DOHH2 (cell line): ENCODE results near the gene MPPED1.

ENCODE experiments used
- H3F3A ChIP-seq: fragments of 200-600 bp; sonication (generic), shearing (Covaris generic); 2 replicates; pipeline ENCODE4 v1.6.0; 2016; ENCODE audit warnings: antibody characterized with exemption, mild to moderate bottlenecking; ENCODE audit not compliant: control insufficient read depth, insufficient read depth
- H3K27ac ChIP-seq: fragments of 200-600 bp; sonication (generic); 2 replicates; pipeline ENCODE4 v1.5.1; 2014; ENCODE audit warnings: low read depth, mild to moderate bottlenecking, low read length, moderate library complexity
- H3K27me3 ChIP-seq: fragments of 200-600 bp; sonication (generic); 2 replicates; pipeline ENCODE4 v1.6.1; 2014; ENCODE audit warnings: mild to moderate bottlenecking, low read length, mixed read lengths; ENCODE audit not compliant: control insufficient read depth
- H3K36me3 ChIP-seq: fragments of 200-600 bp; sonication (generic); 2 replicates; pipeline ENCODE4 v1.6.1; 2014; ENCODE audit warnings: mild to moderate bottlenecking, low read length, moderate library complexity, mixed read lengths; ENCODE audit not compliant: control insufficient read depth
- H3K4me1 ChIP-seq: fragments of 200-600 bp; sonication (generic); 2 replicates; pipeline ENCODE4 v1.6.1; 2014; ENCODE audit warnings: mild to moderate bottlenecking, low read length, mixed read lengths; ENCODE audit not compliant: control insufficient read depth
- H3K4me2 ChIP-seq: fragments of 200-600 bp; sonication (generic); 2 replicates; pipeline ENCODE4 v1.6.0; 2014; ENCODE audit warnings: mild to moderate bottlenecking, low read length, moderate library complexity
- H3K4me3 ChIP-seq: fragments of 200-600 bp; sonication (generic); 2 replicates; pipeline ENCODE4 v1.5.1; 2014; ENCODE audit warnings: mild to moderate bottlenecking, low read length, mixed read lengths
- H3K79me2 ChIP-seq: fragments of 200-600 bp; sonication (generic); 2 replicates; pipeline ENCODE4 v1.6.1; 2014; ENCODE audit warnings: mild to moderate bottlenecking, low read length, mixed read lengths; ENCODE audit not compliant: control insufficient read depth
- H3K9me2 ChIP-seq: fragments of 200-600 bp; sonication (generic); replicated peaks from 2 replicates; pipeline ENCODE4 v1.6.1; 2014; ENCODE audit warnings: mild to moderate bottlenecking, low read length, mixed read lengths; ENCODE audit not compliant: control insufficient read depth
- H3K9me3 ChIP-seq: fragments of 200-600 bp; sonication (generic); 2 replicates; pipeline ENCODE4 v1.6.1; 2014; ENCODE audit warnings: antibody characterized with exemption, low read length, mixed read lengths; ENCODE audit not compliant: control insufficient read depth, insufficient read depth
- H4K20me1 ChIP-seq: fragments of 200-600 bp; sonication (generic); 2 replicates; pipeline ENCODE4 v1.6.0; 2014; ENCODE audit warnings: low read depth, mild to moderate bottlenecking, antibody characterized with exemption, low read length, moderate library complexity; ENCODE audit not compliant: control insufficient read depth, insufficient read depth
- EZH2phosphoT487 ChIP-seq: fragments of 200-600 bp; sonication (generic); IDR thresholded peaks from 2 replicates; pipeline ENCODE4 v1.6.1; 2017; ENCODE audit warnings: borderline replicate concordance, mild to moderate bottlenecking, antibody characterized with exemption, low read length, moderate library complexity, mixed read lengths
- TF ChIP-seq, protein P1 (sequence below): fragments of 200-600 bp; sonication (generic); IDR thresholded peaks from one replicate; pipeline ENCODE4 v1.5.1; 2014; ENCODE audit warnings: antibody characterized with exemption, mild to moderate bottlenecking, low read depth, low read length; ENCODE audit not compliant: poor library complexity, severe bottlenecking

MPPED1 gene

GRCh38 chr22:43500792-43501785, 89.3 kb downstream of the MPPED1 start:
- H3K36me3 ChIP-seq: no peaks in the 10 kb centered on the region
- H3K27me3 ChIP-seq: no peaks in the 10 kb centered on the region
- no peak overlapping the region for H3K4me2 ChIP-seq
- no peak overlapping the region for H3K27ac ChIP-seq
- no peak for TF ChIP-seq EZH2phosphoT487
- TF ChIP-seq, protein P1, sequence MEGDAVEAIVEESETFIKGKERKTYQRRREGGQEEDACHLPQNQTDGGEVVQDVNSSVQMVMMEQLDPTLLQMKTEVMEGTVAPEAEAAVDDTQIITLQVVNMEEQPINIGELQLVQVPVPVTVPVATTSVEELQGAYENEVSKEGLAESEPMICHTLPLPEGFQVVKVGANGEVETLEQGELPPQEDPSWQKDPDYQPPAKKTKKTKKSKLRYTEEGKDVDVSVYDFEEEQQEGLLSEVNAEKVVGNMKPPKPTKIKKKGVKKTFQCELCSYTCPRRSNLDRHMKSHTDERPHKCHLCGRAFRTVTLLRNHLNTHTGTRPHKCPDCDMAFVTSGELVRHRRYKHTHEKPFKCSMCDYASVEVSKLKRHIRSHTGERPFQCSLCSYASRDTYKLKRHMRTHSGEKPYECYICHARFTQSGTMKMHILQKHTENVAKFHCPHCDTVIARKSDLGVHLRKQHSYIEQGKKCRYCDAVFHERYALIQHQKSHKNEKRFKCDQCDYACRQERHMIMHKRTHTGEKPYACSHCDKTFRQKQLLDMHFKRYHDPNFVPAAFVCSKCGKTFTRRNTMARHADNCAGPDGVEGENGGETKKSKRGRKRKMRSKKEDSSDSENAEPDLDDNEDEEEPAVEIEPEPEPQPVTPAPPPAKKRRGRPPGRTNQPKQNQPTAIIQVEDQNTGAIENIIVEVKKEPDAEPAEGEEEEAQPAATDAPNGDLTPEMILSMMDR: no peak
- no peaks in the 10 kb centered on the region for H3K9me3 ChIP-seq
- no peaks in the 10 kb centered on the region for H3K9me2 ChIP-seq
- H3K4me1 ChIP-seq: no peaks in the 10 kb centered on the region
- H3K4me3 ChIP-seq: no peak overlapping the region
- H3K79me2 ChIP-seq: no peaks in the 10 kb centered on the region
- no peaks in the 10 kb centered on the region for H4K20me1 ChIP-seq
- no peaks in the 10 kb centered on the region for H3F3A ChIP-seq

DNA sequence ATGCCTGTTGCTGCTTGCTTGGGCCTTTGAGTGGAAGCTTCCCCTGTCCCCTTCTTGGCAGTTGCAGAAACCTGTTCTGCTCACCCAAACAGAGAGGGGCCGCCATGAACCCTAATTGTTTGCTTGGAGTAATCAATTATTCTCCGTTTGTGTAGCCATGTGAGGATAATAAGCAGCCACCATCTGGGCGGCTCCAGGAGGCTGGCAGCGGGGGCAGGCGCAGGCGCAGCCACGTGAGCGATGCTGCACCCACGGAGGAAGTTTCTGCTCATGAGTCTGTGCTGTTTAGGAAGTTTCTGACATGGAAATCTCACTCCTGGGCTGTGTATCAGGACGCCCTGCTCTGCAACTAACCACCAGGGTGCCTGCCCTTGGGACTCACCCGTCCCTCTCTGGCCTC, 90.1 kb downstream of the MPPED1 start:
- H3K4me3 ChIP-seq: no peak overlapping the region
- H3K9me2 ChIP-seq: no peaks in the 10 kb centered on the region
- no peaks in the 10 kb centered on the region for H4K20me1 ChIP-seq
- H3K9me3 ChIP-seq: no peaks in the 10 kb centered on the region
- H3K4me2 ChIP-seq: no peak overlapping the region
- H3K4me1 ChIP-seq: no peaks in the 10 kb centered on the region
- TF ChIP-seq, protein P1: no peak
- no peak for TF ChIP-seq EZH2phosphoT487
- H3K27me3 ChIP-seq: no peaks in the 10 kb centered on the region
- no peak overlapping the region for H3K27ac ChIP-seq
- no peaks in the 10 kb centered on the region for H3K79me2 ChIP-seq
- no peaks in the 10 kb centered on the region for H3K36me3 ChIP-seq
- H3F3A ChIP-seq: no peaks in the 10 kb centered on the region

GRCh38 chr22:43502306-43502874, 90.6 kb downstream of the MPPED1 start:
- TF ChIP-seq, protein P1: no peak
- no peak for TF ChIP-seq EZH2phosphoT487
- H3K27ac ChIP-seq: no peak overlapping the region
- no peak overlapping the region for H3K4me2 ChIP-seq
- H4K20me1 ChIP-seq: no peaks in the 10 kb centered on the region
- no peaks in the 10 kb centered on the region for H3K27me3 ChIP-seq
- H3K4me3 ChIP-seq: no peak overlapping the region
- no peaks in the 10 kb centered on the region for H3K9me3 ChIP-seq
- no peaks in the 10 kb centered on the region for H3K4me1 ChIP-seq
- no peaks in the 10 kb centered on the region for H3K36me3 ChIP-seq
- H3F3A ChIP-seq: no peaks in the 10 kb centered on the region
- no peaks in the 10 kb centered on the region for H3K9me2 ChIP-seq
- H3K79me2 ChIP-seq: no peaks in the 10 kb centered on the region
